Measurements from ENCODE around the gene CIDEB. TPM values are rescaled to one million over a fixed set of nuclear protein-coding genes. Genes with fewer than 3 reads are reported as not detected.

CIDEB gene
- total and polyA plus RNA-seq, 2 donors (not counting 1 experiment from before 2014, with no cell fraction given): 26.2 to 32.8 TPM

DNA sequence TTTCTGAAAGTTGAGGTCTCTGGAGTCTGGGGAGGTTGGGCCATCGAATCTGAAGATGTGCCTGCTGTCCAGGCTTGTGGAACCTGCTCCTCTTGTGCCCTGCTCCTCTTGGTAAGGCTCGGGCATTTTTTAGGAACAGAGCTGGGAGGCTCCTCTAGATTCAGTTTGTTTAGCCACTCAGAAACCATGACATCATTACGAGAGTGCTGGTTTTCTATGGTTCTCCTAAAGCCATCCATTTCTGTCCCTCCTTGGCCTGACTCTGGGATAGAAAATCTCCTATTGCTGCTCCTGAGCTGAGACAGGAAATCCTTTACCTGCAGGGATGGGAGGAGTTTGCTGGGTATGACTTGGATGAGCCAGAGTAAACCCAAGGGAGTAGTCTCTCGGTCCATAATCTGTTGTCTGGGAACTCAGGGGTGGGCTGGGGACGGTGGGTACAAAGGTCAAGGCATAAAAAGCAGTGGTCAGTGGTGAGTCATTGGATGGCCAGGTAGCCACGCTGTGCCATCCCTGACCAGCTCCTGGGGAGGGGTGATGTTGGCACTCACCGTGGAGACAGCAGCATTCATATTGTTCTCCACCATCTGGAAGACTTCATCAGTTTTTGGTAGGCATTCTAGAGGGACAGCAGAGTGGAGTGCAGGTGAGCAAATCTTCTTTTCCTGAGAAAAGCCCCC is 29.5 kb upstream of the CIDEB start:
- H3K4me1 Mint-ChIP-seq: peaks cover 47% of the 10 kb centered on the region
- Histone ChIP-seq H3K27me3 (replicated peaks in 1 of 4; ENCODE audit: control extremely low read depth in 1 of 4, control insufficient read depth in 3 of 4, insufficient read depth in 4 of 4, low read length in 3 of 4) (peaks cover 0 to 36% (median 16%) of the 10 kb centered on the region in 4 experiments), H2AFZ (ENCODE audit: insufficient read depth, low read depth, low read length, poor library complexity, severe bottlenecking) (no peak overlapping the region), H3K36me3 (replicated peaks in 1 of 2; ENCODE audit: control extremely low read depth in 1 of 2, control insufficient read depth in 1 of 2, extremely low read depth in 1 of 2, insufficient read depth in 2 of 2, low read length in 1 of 2) (peaks cover 0 to 24% of the 10 kb centered on the region in 2 experiments), H3K9ac (ENCODE audit: low read length) (no peak overlapping the region), H3K4me3 (ENCODE audit: control extremely low read depth in 1 of 5, extremely low read depth in 1 of 5, insufficient read depth in 1 of 5, low read depth in 2 of 5, low read length in 4 of 5) (no peak overlapping the region), H3K4me2 (replicated peaks; ENCODE audit: low read depth, low read length, poor library complexity, severe bottlenecking) (no peak overlapping the region), H3K27ac (ENCODE audit: low read length in 2 of 2) (no peak overlapping the region), H4K20me1 (ENCODE audit: control insufficient read depth, insufficient read depth, low read length, poor library complexity, severe bottlenecking) (peaks cover 25% of the 10 kb centered on the region), H3K9me3 (ENCODE audit: control extremely low read depth in 1 of 3, control insufficient read depth in 2 of 3, insufficient read depth in 1 of 3, low read length in 2 of 3) (peaks cover 0 to 8% (median 0%) of the 10 kb centered on the region in 3 donors), H3K4me1 (ENCODE audit: control insufficient read depth in 2 of 2, insufficient read depth in 2 of 2, low read length in 2 of 2) (peaks cover 48 to 55% of the 10 kb centered on the region in 2 donors), H3K79me2 (ENCODE audit: control insufficient read depth, insufficient read depth, low read length) (peaks cover 15% of the 10 kb centered on the region)
- H3K27me3 Mint-ChIP-seq: peaks cover 19% of the 10 kb centered on the region
- peak overlapping the region; percentile 23 for H3K4me3 Mint-ChIP-seq
- ChIA-PET CTCF (interaction anchor here (0.8 to 16.1 kb wide), 4 partner anchors 28 to 93 kb away, joined by 3 to 650 read pairs (median 4); partner anchors contain the start of genes CBLN3, KHNYN and RABGGTA), POLR2A (interaction anchor here (1.8 kb wide), 2 partner anchors 93 to 94 kb away, joined by 4 to 5 read pairs; partner anchors contain the start of genes CBLN3 and KHNYN)
- ATAC-seq (ENCODE audit: low read depth): no peak
- no peak overlapping the region for H3K27ac Mint-ChIP-seq
- TF ChIP-seq EZH2 (IDR thresholded peaks at IDR 0.05; ENCODE audit: borderline replicate concordance, insufficient read depth, low read depth, low read length, poor library complexity, severe bottlenecking) (no peak), CTCF (IDR thresholded peaks at IDR 0.05) (no peak)
- whole genome bisulfite sequencing (ENCODE audit: insufficient coverage): 95% methylated on average over 6 of the region's 7 CpGs
- DNase-seq: no peak
- intact Hi-C loops (cut with micrococcal nuclease): loop anchor here (10.0 kb wide), 1 partner anchor 338 kb away; no protein-coding TSS in a partner anchor
- H3K9me3 Mint-ChIP-seq (ENCODE audit: insufficient read depth): no peaks in the 10 kb centered on the region

All from B cell (primary cell).